Neural crest cell (in vitro differentiated cells): ENCODE measurements around the gene TPX2. TPM values are rescaled to one million over a fixed set of nuclear protein-coding genes. Genes with fewer than 3 reads are reported as not detected.
"Not testable (repeated sequence)": the region's sequence is repeated elsewhere in the genome, so short reads cannot be mapped to it uniquely, and the experiment has no call there.

Source experiments
- DNase-seq: peaks from one replicate; pipeline ENCODE4 v3.0.0; 2021; ENCODE audit warnings: low read depth, mixed read lengths, low spot score
- H3K27ac Mint-ChIP-seq: one replicate; pipeline ENCODE4 v1.8.0; 2021; ENCODE audit warnings: mild to moderate bottlenecking, mixed read lengths; ENCODE audit not compliant: unreplicated experiment
- H3K27me3 Mint-ChIP-seq: 2 replicates; pipeline ENCODE4 v1.8.0; 2021; ENCODE audit warnings: low read depth, mild to moderate bottlenecking, mixed read lengths
- H3K36me3 Mint-ChIP-seq: 2 replicates; pipeline ENCODE4 v1.8.0; 2021; ENCODE audit warnings: low read depth, mild to moderate bottlenecking, mixed read lengths
- H3K4me1 Mint-ChIP-seq: 2 replicates; pipeline ENCODE4 v1.8.0; 2021; ENCODE audit warnings: mixed read lengths
- H3K4me3 Mint-ChIP-seq: one replicate; pipeline ENCODE4 v1.8.0; 2021; ENCODE audit warnings: mild to moderate bottlenecking, mixed read lengths
- H3K9me3 Mint-ChIP-seq: 2 replicates; pipeline ENCODE4 v1.8.0; 2021; ENCODE audit warnings: mixed read lengths
- CTCF ChIP-seq: fragments of 200-600 bp; sonication (generic); conservative IDR thresholded peaks from 2 replicates; pipeline ENCODE4 v1.5.0; 2021; ENCODE audit warnings: antibody characterized with exemption, mild to moderate bottlenecking
- total RNA-seq: library from RNA; stranded (reverse); gene quantifications from 2 replicates; pipeline ENCODE4 v1.2.1, GENCODE V29; 2021

The TPX2 gene
- total RNA-seq, 1 donor from 2014 or later = 208 TPM

DNA sequence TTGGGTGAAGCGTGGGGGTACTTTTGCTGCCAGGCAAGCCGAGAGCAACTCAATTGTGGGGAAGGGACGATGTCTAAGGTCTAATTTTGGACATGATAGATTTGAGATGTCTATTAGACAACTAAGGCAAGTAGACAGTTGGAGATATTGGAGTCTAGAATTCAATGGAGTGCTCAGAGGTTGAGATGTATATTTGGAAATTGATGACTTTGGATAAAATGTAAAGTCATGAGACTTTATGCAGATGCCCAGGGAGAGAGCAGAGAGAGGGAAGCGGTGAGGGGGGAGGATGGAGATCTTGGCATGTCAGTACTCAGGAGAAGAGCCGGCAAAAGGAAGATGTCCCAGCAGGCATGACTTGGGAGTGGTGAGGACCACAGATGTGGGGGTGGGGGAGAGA, 87.0 kb downstream of the TPX2 start:
- Mint-ChIP-seq H3K4me3 (no peak overlapping the region), H3K27ac (no peak overlapping the region), H3K27me3 (peaks cover 2% of the 10 kb centered on the region), H3K4me1 (peaks cover 4% of the 10 kb centered on the region), H3K36me3 (no peaks in the 10 kb centered on the region), H3K9me3 (no peaks in the 10 kb centered on the region)
- DNase-seq = no peak
- no peak for TF ChIP-seq CTCF

GRCh38 chr20:31827059-31827458, 88.0 kb downstream of the TPX2 start:
- no peak for DNase-seq
- peaks cover 4% of the 10 kb centered on the region for H3K4me1 Mint-ChIP-seq
- H3K9me3 Mint-ChIP-seq = no peaks in the 10 kb centered on the region
- H3K27me3 Mint-ChIP-seq = peaks cover 2% of the 10 kb centered on the region
- no peak overlapping the region for H3K4me3 Mint-ChIP-seq
- TF ChIP-seq CTCF = no peak
- no peak overlapping the region for H3K27ac Mint-ChIP-seq
- H3K36me3 Mint-ChIP-seq = no peaks in the 10 kb centered on the region

GRCh38 chr20:31828016-31828415, 88.9 kb downstream of the TPX2 start:
- not testable (repeated sequence) for DNase-seq, H3K4me1 Mint-ChIP-seq, H3K4me3 Mint-ChIP-seq, H3K27ac Mint-ChIP-seq, H3K36me3 Mint-ChIP-seq, H3K9me3 Mint-ChIP-seq, H3K27me3 Mint-ChIP-seq

GRCh38 chr20:31829731-31830130, 90.6 kb downstream of the TPX2 start:
- no peaks in the 10 kb centered on the region for H3K9me3 Mint-ChIP-seq
- H3K36me3 Mint-ChIP-seq = no peaks in the 10 kb centered on the region
- H3K27me3 Mint-ChIP-seq = no peaks in the 10 kb centered on the region
- TF ChIP-seq CTCF = no peak
- H3K27ac Mint-ChIP-seq = peak overlapping the region; percentile 3
- H3K4me3 Mint-ChIP-seq = no peak overlapping the region
- no peak for DNase-seq
- H3K4me1 Mint-ChIP-seq = peaks cover 21% of the 10 kb centered on the region

GRCh38 chr20:31830406-31830981, 91.4 kb downstream of the TPX2 start:
- Mint-ChIP-seq H3K36me3 (no peaks in the 10 kb centered on the region), H3K9me3 (no peaks in the 10 kb centered on the region), H3K27ac (no peak overlapping the region), H3K4me1 (peaks cover 29% of the 10 kb centered on the region), H3K27me3 (no peaks in the 10 kb centered on the region), H3K4me3 (no peak overlapping the region)
- DNase-seq = no peak
- TF ChIP-seq CTCF = no peak

DNA sequence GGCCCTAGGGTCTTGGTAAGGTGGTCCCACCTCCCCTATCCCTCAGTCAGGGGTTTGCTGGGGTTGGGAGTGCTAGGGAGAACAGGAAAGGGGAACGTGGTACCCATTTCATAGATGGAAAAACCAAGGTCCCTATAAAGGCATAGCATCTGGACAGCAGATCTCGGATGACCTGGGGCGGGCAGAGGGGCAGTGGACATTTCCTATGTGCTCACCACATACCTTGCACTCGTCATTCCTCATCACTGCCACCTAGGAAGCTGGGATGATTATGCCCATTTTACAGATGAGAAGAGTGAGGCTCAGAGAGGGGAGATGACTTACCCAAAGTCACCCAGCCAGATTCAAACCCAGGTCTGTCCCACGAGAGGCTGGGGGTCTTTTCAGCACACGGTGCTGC, 92.1 kb downstream of the TPX2 start:
- H3K27ac Mint-ChIP-seq = no peak overlapping the region
- no peak overlapping the region for H3K4me3 Mint-ChIP-seq
- no peaks in the 10 kb centered on the region for H3K27me3 Mint-ChIP-seq
- H3K9me3 Mint-ChIP-seq = no peaks in the 10 kb centered on the region
- H3K36me3 Mint-ChIP-seq = no peaks in the 10 kb centered on the region
- no peak for DNase-seq
- no peak for TF ChIP-seq CTCF
- peaks cover 34% of the 10 kb centered on the region for H3K4me1 Mint-ChIP-seq
